Mesodermal cell (in vitro differentiated cells): ENCODE results near the gene GJD2.

Source experiments
- H3K27ac ChIP-seq: 2 replicates; pipeline ENCODE4 v1.7.0; 2013; ENCODE audit warnings: mild to moderate bottlenecking, low read depth, low read length, moderate library complexity; ENCODE audit not compliant: severe bottlenecking
- H3K36me3 ChIP-seq: 2 replicates; pipeline ENCODE4 v1.7.1; 2013; ENCODE audit warnings: mild to moderate bottlenecking, low read length, moderate library complexity; ENCODE audit not compliant: control insufficient read depth, insufficient read depth
- H3K4me1 ChIP-seq: one replicate; pipeline ENCODE4 v1.7.1; 2013; ENCODE audit warnings: mild to moderate bottlenecking, low read length; ENCODE audit not compliant: insufficient read depth, control insufficient read depth, poor library complexity, severe bottlenecking
- H3K4me3 ChIP-seq: 2 replicates; pipeline ENCODE4 v1.7.0; 2013; ENCODE audit warnings: low read length, control low read depth, mild to moderate bottlenecking; ENCODE audit not compliant: insufficient read depth, poor library complexity, severe bottlenecking; ENCODE audit errors: extremely low read depth
- H3K9me3 ChIP-seq: 2 replicates; pipeline ENCODE4 v1.7.1; 2013; ENCODE audit warnings: mild to moderate bottlenecking, low read length, moderate library complexity; ENCODE audit not compliant: control insufficient read depth
- WGBS, 2 experiments: methylation state at CpG; one replicate each; pipeline ENCODE4 v1.1.5; 2013; ENCODE audit warnings: missing lambda C conversion rate in 2 of 2; ENCODE audit not compliant: insufficient coverage in 2 of 2; 5-methylcytosine and 5-hydroxymethylcytosine counted together

GJD2 gene

DNA sequence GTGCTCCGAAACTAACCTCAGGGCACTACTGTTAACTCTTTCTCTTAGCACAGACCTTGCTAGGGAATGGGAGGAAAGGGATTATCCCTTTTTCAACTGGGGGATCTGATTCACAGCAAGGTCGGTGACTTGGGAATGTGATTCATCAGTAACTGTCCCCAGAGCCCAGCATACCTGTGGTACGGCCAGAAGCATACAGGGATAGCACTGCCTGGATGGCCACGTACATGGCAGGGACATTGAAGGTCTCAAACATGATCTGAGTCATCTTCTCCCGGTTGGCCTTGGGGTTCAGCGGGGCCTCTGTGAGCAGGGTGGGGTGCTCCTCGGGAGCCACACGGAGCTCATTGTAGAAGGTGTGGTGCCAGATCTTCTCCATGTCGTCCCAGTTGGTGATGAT lies 38.3 kb upstream of the GJD2 start:
- Histone ChIP-seq H3K4me1 (peaks cover 23% of the 10 kb centered on the region), H3K36me3 (peaks cover 52% of the 10 kb centered on the region), H3K27ac (peak overlapping the region; percentile 84), H3K9me3 (no peaks in the 10 kb centered on the region), H3K4me3 (peak overlapping the region; percentile 76)
- 84 to 86% methylated on average over 6 to 8 of the region's 9 CpGs for WGBS, 2 experiments

DNA sequence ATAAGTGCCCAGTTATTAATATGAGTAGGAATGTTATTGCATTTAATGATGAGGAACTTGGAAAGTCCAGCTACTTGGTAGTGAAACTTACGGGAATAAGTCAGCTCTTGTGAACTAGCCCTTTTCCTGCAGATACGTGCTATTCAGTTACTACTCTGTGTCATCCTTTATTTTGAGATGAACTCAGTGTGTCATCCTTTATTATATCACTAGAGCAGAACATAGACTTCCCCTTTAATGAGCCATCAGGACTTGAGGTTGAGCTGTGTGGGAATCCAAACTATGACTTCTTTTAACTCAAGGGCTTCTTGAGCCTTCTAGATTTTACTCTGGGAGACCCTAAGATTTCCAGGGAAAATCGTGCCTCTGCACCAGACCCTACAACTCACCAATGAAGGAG lies 36.9 kb upstream of the GJD2 start:
- WGBS, 2 experiments = 83 to 93% methylated on average over 1 to 2 of the region's 3 CpGs
- Histone ChIP-seq H3K9me3 (no peaks in the 10 kb centered on the region), H3K27ac (peak overlapping the region; percentile 84), H3K36me3 (peaks cover 52% of the 10 kb centered on the region), H3K4me1 (peaks cover 11% of the 10 kb centered on the region), H3K4me3 (peak overlapping the region; percentile 76)

DNA sequence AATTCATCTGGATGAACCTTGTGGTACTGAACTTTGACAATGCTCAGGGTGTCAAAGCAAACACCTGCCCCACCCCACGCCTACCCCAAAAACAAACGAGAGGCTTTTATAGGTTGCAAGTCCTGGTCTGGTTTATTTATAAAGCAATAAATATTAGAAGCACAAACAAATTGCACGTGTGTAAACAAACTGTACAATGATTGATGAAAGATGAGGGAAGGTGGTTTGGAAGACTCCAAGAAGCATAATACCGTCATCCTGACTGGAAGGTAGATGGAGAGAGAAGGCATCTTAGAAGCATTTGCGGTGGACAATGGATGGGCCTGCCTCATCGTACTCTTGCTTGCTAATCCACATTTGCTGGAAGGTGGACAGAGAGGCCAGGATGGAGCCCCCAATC lies 35.3 kb upstream of the GJD2 start:
- WGBS, 2 experiments = 84 to 100% methylated on average over 3 to 4 of the region's 6 CpGs
- Histone ChIP-seq H3K4me1 (no peaks in the 10 kb centered on the region), H3K27ac (no peak overlapping the region), H3K36me3 (peaks cover 52% of the 10 kb centered on the region), H3K4me3 (peak overlapping the region; percentile 76), H3K9me3 (no peaks in the 10 kb centered on the region)

DNA sequence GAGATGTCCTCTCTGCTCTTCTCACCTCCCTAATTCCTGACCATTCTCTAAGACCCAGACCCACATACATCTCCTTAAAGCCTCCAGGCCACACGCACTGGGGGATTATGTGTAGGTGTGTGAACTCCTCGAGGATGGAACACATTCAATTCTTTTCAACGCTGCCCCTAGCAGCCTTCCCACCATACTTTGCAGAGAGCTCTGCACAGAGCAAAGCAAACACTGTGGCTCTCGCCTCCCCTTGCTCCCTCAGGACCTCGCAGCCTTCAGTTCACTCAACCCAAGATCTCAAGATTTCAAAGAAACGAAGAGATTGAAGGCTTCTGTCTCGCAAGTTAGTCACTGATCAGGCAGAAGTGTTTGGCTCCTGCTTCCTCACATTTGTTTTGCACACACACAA lies 34.5 kb upstream of the GJD2 start:
- no peak overlapping the region for H3K4me3 ChIP-seq
- WGBS, 2 experiments = 78 to 93% methylated on average over 3 to 4 of the region's 7 CpGs

DNA sequence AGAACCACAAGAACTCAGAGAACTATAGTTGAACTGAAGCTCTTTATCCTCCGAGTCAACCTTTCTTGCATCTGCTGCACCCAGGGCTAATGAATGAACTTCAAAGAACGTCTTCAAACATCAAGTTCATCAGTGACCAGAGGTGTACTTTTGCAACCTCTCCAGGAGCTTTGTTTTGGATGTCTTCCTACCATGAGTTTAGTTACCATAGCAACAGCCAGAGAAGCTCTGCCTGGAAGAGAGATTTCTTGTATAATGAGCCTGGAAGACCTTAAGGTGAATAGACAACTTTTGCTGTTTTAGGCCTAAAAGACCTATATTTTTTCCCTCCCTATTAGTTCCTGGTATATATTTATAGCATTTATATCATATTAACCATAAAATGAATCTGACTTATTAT lies 31.4 kb upstream of the GJD2 start:
- H3K4me3 ChIP-seq = no peak overlapping the region
- no peaks in the 10 kb centered on the region for H3K4me1 ChIP-seq
- H3K9me3 ChIP-seq = no peaks in the 10 kb centered on the region
- no peak overlapping the region for H3K27ac ChIP-seq
- 78 to 88% methylated on average over 2 of the region's 2 CpGs for WGBS, 2 experiments
- peaks cover 13% of the 10 kb centered on the region for H3K36me3 ChIP-seq

More for the DNA sequence above, 34.5 kb upstream of the GJD2 start:
- Histone ChIP-seq H3K4me1 (no peaks in the 10 kb centered on the region), H3K36me3 (peaks cover 44% of the 10 kb centered on the region), H3K27ac (peak overlapping the region; percentile 51), H3K9me3 (no peaks in the 10 kb centered on the region)

DNA sequence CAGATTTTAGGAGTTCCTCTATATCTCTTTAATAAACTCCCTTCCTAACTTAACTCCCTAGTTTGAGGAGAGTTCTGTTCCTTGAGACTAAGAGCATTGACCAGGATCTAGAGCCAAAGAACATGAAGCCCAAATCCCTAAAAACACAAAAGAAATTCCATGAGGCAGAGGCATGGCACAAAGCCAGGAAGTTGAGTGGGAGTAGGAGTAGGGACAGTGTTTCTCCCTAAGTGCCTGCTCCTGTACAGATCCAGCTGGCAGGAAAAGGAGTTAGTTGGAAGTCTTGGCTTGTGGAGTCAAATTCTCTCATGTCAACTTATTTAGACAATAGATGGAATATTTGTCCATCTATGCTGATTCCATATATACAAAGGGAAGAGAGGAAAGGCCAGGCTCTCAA lies 29.2 kb upstream of the GJD2 start:
- Histone ChIP-seq H3K4me1 (no peaks in the 10 kb centered on the region), H3K9me3 (no peaks in the 10 kb centered on the region), H3K4me3 (no peak overlapping the region), H3K36me3 (no peaks in the 10 kb centered on the region), H3K27ac (no peak overlapping the region)

DNA sequence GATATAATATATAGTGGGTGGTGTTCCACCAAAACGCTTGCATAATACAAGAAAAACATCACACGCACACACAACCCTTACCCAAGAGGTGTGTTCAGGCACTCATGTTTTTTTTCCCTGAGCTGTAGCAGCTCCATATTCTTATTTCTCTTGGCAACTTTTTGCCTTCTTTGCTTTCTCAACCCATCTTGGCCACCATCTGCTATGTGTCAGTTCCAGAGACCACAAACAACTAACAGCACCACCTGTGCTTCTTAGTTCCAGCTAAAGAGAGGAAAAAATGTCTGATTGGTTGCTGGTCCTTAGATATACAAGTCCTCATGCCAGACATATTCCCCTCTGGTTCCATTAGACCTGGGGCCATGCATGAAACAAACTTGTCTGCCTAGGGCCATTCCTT lies 28.6 kb upstream of the GJD2 start:
- Histone ChIP-seq H3K9me3 (no peaks in the 10 kb centered on the region), H3K27ac (no peak overlapping the region), H3K4me3 (no peak overlapping the region), H3K36me3 (no peaks in the 10 kb centered on the region), H3K4me1 (no peaks in the 10 kb centered on the region)
- 76 to 90% methylated on average over 2 of the region's 2 CpGs for WGBS, 2 experiments

DNA sequence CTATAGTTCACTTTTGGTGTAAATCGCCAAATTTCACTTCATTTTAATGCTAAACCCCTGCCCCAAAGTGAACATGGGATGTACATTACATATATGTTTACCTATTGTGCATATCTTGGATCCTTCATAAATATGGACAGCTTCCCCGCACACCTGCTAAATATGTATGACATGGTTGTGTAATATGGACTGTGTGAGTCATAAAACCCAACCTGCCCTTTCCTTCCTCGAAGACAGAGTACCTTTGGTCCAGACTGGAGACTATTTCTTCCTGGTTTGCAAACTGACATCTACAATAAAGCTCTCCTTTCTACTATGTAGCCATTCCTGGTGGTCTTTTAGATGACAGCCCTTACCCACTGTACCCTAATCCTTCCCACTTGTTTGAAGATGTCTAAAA lies 28.1 kb upstream of the GJD2 start:
- 100% methylated on average over 1 of the region's 3 CpGs; no CpG with 5 or more reads in 1 of the 2 experiments for WGBS, 2 experiments
- no peaks in the 10 kb centered on the region for H3K9me3 ChIP-seq
- no peak overlapping the region for H3K4me3 ChIP-seq
- no peaks in the 10 kb centered on the region for H3K36me3 ChIP-seq
- no peaks in the 10 kb centered on the region for H3K4me1 ChIP-seq
- no peak overlapping the region for H3K27ac ChIP-seq

DNA sequence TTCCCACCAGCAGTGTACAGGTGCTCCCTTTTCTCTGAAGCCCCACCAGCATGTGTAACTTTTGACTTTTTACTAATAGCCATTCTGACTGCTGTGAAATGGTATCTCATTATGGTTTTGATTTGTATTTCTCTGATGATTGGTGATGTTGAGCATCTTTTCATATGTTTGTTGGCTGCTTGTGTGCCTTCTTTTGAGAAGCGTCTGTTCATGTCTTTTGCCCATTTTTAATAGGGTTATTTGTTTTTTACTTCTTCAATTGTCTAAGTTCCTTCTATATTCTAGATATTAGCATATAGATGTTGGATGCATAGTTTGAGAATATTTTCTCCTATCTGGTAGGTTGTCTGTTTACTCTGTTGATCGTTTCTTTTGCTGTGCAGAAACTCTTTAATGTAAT lies 25.9 kb upstream of the GJD2 start:
- Histone ChIP-seq H3K4me3 (no peak overlapping the region), H3K36me3 (no peaks in the 10 kb centered on the region)
- no CpG with 5 or more reads among the region's 2 CpGs for WGBS, 2 experiments

DNA sequence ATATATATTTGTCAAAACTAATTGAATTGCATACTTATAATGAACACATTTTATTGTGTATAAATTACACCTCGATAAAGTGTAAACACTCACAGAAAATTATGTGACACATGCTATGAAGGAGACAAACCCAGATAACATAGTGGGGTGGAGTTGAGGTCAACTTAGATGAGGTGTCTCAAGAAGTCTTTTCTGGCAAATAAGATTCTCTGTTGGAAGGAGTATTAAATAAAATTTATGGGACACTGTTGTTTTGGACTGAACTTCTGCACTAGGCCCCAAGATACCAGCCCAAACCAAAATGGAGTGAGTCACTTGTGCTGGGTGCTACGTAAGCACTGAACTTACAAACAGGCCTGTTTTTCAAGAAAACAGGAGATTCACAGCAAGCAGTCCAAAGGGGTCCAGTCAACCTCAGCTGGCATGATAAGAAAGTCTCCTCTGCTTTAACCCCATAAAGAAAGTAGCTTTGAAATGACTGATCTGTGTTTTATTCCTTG lies 21.9 kb upstream of the GJD2 start:
- no peaks in the 10 kb centered on the region for H3K36me3 ChIP-seq
- peak overlapping the region; percentile 26 for H3K27ac ChIP-seq
- H3K4me1 ChIP-seq = no peaks in the 10 kb centered on the region
- WGBS, 2 experiments = 89 to 100% methylated on average over 1 of the region's 2 CpGs
- no peaks in the 10 kb centered on the region for H3K9me3 ChIP-seq
- no peak overlapping the region for H3K4me3 ChIP-seq

More for the DNA sequence above, 25.9 kb upstream of the GJD2 start:
- H3K4me1 ChIP-seq = no peaks in the 10 kb centered on the region
- no peak overlapping the region for H3K27ac ChIP-seq
- no peaks in the 10 kb centered on the region for H3K9me3 ChIP-seq

DNA sequence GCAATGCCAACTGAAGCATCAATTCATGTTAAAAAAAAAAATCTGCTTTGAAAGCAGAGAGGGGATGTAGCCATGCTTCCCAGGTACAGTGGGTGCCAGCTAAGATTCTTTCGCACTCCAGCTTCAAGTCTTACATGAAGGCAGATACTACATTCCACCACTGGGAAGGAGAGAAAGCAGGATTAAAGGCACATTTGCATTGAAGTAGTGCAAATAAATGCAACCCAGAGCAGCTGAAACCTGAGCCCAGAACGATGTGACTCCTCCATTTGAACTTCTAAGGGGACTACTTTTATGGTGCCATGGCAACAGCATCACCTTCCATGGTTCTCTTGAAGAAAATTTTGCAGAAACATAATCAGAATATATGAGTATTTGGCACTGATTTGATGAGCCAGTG lies 19.1 kb upstream of the GJD2 start:
- no peaks in the 10 kb centered on the region for H3K4me1 ChIP-seq
- 42 to 80% methylated on average over 1 to 2 of the region's 2 CpGs for WGBS, 2 experiments
- H3K9me3 ChIP-seq = no peaks in the 10 kb centered on the region
- H3K4me3 ChIP-seq = no peak overlapping the region
- H3K36me3 ChIP-seq = no peaks in the 10 kb centered on the region
- H3K27ac ChIP-seq = no peak overlapping the region
